Ectodermal cell (in vitro differentiated cells): ENCODE data around the gene CNNM1.

ENCODE experiments used
- H3K27ac ChIP-seq: 2 replicates; pipeline ENCODE4 v1.7.0; 2013; ENCODE audit warnings: mild to moderate bottlenecking, low read depth, low read length; ENCODE audit not compliant: insufficient read depth, poor library complexity, severe bottlenecking
- H3K27me3 ChIP-seq: 2 replicates; pipeline ENCODE4 v1.7.0; 2013; ENCODE audit warnings: mild to moderate bottlenecking, low read length; ENCODE audit not compliant: insufficient read depth, control insufficient read depth, poor library complexity, severe bottlenecking
- H3K36me3 ChIP-seq: one replicate; pipeline ENCODE4 v1.7.0; 2013; ENCODE audit warnings: low read length; ENCODE audit not compliant: control insufficient read depth, insufficient read depth
- H3K4me1 ChIP-seq: one replicate; pipeline ENCODE4 v1.7.0; 2013; ENCODE audit warnings: low read length; ENCODE audit not compliant: control insufficient read depth, insufficient read depth
- H3K4me3 ChIP-seq: 2 replicates; pipeline ENCODE4 v1.7.0; 2013; ENCODE audit warnings: low read depth, low read length, control low read depth; ENCODE audit not compliant: insufficient read depth
- H3K9me3 ChIP-seq: 2 replicates; pipeline ENCODE4 v1.7.0; 2013; ENCODE audit warnings: mild to moderate bottlenecking, low read length, moderate library complexity; ENCODE audit not compliant: control insufficient read depth
- WGBS, 2 experiments: methylation state at CpG; one replicate each; pipeline ENCODE4 v1.1.7; 2013; ENCODE audit warnings: missing lambda C conversion rate in 2 of 2; 5-methylcytosine and 5-hydroxymethylcytosine counted together

Gene CNNM1

GRCh38 chr10:99368646-99369045, 39.5 kb downstream of the CNNM1 start:
- H3K36me3 ChIP-seq: no peaks in the 10 kb centered on the region
- no peaks in the 10 kb centered on the region for H3K9me3 ChIP-seq
- no peak overlapping the region for H3K4me3 ChIP-seq
- no peaks in the 10 kb centered on the region for H3K4me1 ChIP-seq
- WGBS, 2 experiments: 74 to 86% methylated on average over 1 of the region's 1 CpG
- H3K27me3 ChIP-seq: no peaks in the 10 kb centered on the region
- H3K27ac ChIP-seq: no peak overlapping the region

- no peak overlapping the region for H3K4me3 ChIP-seq
- H3K27me3 ChIP-seq: no peaks in the 10 kb centered on the region
- no peak overlapping the region for H3K27ac ChIP-seq
- no peaks in the 10 kb centered on the region for H3K4me1 ChIP-seq
- 93% methylated on average over 5 of the region's 5 CpGs for WGBS, 2 experiments
- no peaks in the 10 kb centered on the region for H3K36me3 ChIP-seq
- no peaks in the 10 kb centered on the region for H3K9me3 ChIP-seq
Observed at GRCh38 chr10:99369126-99369525, 40.0 kb downstream of the CNNM1 start.

GRCh38 chr10:99369551-99369950, 40.4 kb downstream of the CNNM1 start:
- Histone ChIP-seq H3K4me3 (no peak overlapping the region), H3K36me3 (no peaks in the 10 kb centered on the region), H3K27me3 (no peaks in the 10 kb centered on the region), H3K9me3 (no peaks in the 10 kb centered on the region), H3K27ac (no peak overlapping the region), H3K4me1 (no peaks in the 10 kb centered on the region)
- 94 to 96% methylated on average over 3 of the region's 3 CpGs for WGBS, 2 experiments

- no peaks in the 10 kb centered on the region for H3K9me3 ChIP-seq
- WGBS, 2 experiments: 89 to 91% methylated on average over 2 of the region's 2 CpGs
- no peak overlapping the region for H3K27ac ChIP-seq
- no peaks in the 10 kb centered on the region for H3K4me1 ChIP-seq
- no peaks in the 10 kb centered on the region for H3K36me3 ChIP-seq
- H3K4me3 ChIP-seq: no peak overlapping the region
- no peaks in the 10 kb centered on the region for H3K27me3 ChIP-seq
Observed at GRCh38 chr10:99370993-99371392, 41.8 kb downstream of the CNNM1 start.

- Histone ChIP-seq H3K4me3 (no peak overlapping the region), H3K4me1 (no peaks in the 10 kb centered on the region), H3K9me3 (no peaks in the 10 kb centered on the region), H3K27ac (no peak overlapping the region), H3K36me3 (no peaks in the 10 kb centered on the region), H3K27me3 (no peaks in the 10 kb centered on the region)
- WGBS, 2 experiments: 89 to 94% methylated on average over 7 of the region's 9 CpGs
Observed at GRCh38 chr10:99372546-99373271, 43.6 kb downstream of the CNNM1 start.

- WGBS, 2 experiments: 93 to 100% methylated on average over 2 of the region's 2 CpGs
- no peak overlapping the region for H3K27ac ChIP-seq
- H3K4me3 ChIP-seq: no peak overlapping the region
- H3K36me3 ChIP-seq: no peaks in the 10 kb centered on the region
- H3K4me1 ChIP-seq: no peaks in the 10 kb centered on the region
- H3K9me3 ChIP-seq: no peaks in the 10 kb centered on the region
- H3K27me3 ChIP-seq: no peaks in the 10 kb centered on the region
Observed at GRCh38 chr10:99374526-99374925, 45.4 kb downstream of the CNNM1 start.

GRCh38 chr10:99374972-99375371, 45.8 kb downstream of the CNNM1 start:
- no peaks in the 10 kb centered on the region for H3K27me3 ChIP-seq
- H3K27ac ChIP-seq: no peak overlapping the region
- no peaks in the 10 kb centered on the region for H3K9me3 ChIP-seq
- no peak overlapping the region for H3K4me3 ChIP-seq
- no peaks in the 10 kb centered on the region for H3K36me3 ChIP-seq
- H3K4me1 ChIP-seq: no peaks in the 10 kb centered on the region
- WGBS, 2 experiments: 76 to 80% methylated on average over 3 of the region's 3 CpGs

- Histone ChIP-seq H3K9me3 (no peaks in the 10 kb centered on the region), H3K27ac (no peak overlapping the region), H3K36me3 (no peaks in the 10 kb centered on the region), H3K4me1 (no peaks in the 10 kb centered on the region), H3K27me3 (no peaks in the 10 kb centered on the region), H3K4me3 (no peak overlapping the region)
Observed at GRCh38 chr10:99375426-99375825, 46.3 kb downstream of the CNNM1 start.

GRCh38 chr10:99382176-99382575, 53.0 kb downstream of the CNNM1 start:
- H3K4me3 ChIP-seq: no peak overlapping the region
- H3K4me1 ChIP-seq: no peaks in the 10 kb centered on the region
- H3K9me3 ChIP-seq: no peaks in the 10 kb centered on the region
- H3K27me3 ChIP-seq: no peaks in the 10 kb centered on the region
- no peak overlapping the region for H3K27ac ChIP-seq
- WGBS, 2 experiments: 94 to 96% methylated on average over 1 of the region's 1 CpG
- H3K36me3 ChIP-seq: no peaks in the 10 kb centered on the region

GRCh38 chr10:99387071-99387470, 57.9 kb downstream of the CNNM1 start:
- H3K4me3 ChIP-seq: no peak overlapping the region
- H3K36me3 ChIP-seq: no peaks in the 10 kb centered on the region
- no peaks in the 10 kb centered on the region for H3K4me1 ChIP-seq
- 91 to 95% methylated on average over 3 to 4 of the region's 4 CpGs for WGBS, 2 experiments
- H3K9me3 ChIP-seq: no peaks in the 10 kb centered on the region
- no peak overlapping the region for H3K27ac ChIP-seq
- no peaks in the 10 kb centered on the region for H3K27me3 ChIP-seq

- no peaks in the 10 kb centered on the region for H3K36me3 ChIP-seq
- no peak overlapping the region for H3K4me3 ChIP-seq
- H3K4me1 ChIP-seq: no peaks in the 10 kb centered on the region
- WGBS, 2 experiments: 90 to 91% methylated on average over 11 of the region's 11 CpGs
- no peaks in the 10 kb centered on the region for H3K27me3 ChIP-seq
- H3K27ac ChIP-seq: no peak overlapping the region
- H3K9me3 ChIP-seq: no peaks in the 10 kb centered on the region
Observed at GRCh38 chr10:99387541-99387940, 58.4 kb downstream of the CNNM1 start.
